A673 (cell line): ENCODE measurements around the gene UFSP1. TPM values are rescaled to one million over a fixed set of nuclear protein-coding genes. Genes with fewer than 3 reads are reported as not detected.
"Not testable (repeated sequence)": the region's sequence is repeated elsewhere in the genome, so short reads cannot be mapped to it uniquely, and the experiment has no call there.

ENCODE experiments used
- Bru-seq: library from RNA; stranded (reverse); fragments of 400-500 nt; gene quantifications from one replicate; lab custom pipeline; 2021; lab: Mats Ljungman, UMichigan
- BruChase-seq, 2 experiments: library from RNA; stranded (reverse); fragments of 400-500 nt; gene quantifications; one replicate each; lab custom pipeline; 2021; lab: Mats Ljungman, UMichigan
- BruUV-seq: library from RNA; stranded (reverse); fragments of 400-500 nt; replicated peaks from 2 replicates; lab custom pipeline; 2021; lab: Mats Ljungman, UMichigan
- CTCF ChIA-PET: fragments of 300-600 bp; sonication (Branson Sonifier 250); formaldehyde crosslinking; loops from one replicate; lab custom pipeline; 2022; ENCODE audit warnings: antibody characterized with exemption; lab: Charles Lee
- POLR2A ChIA-PET: fragments of 300-600 bp; sonication (Branson Sonifier 250); formaldehyde crosslinking; loops from one replicate; lab custom pipeline; 2022; ENCODE audit warnings: antibody characterized with exemption; ENCODE audit not compliant: low non-redundant PET; lab: Charles Lee
- DNase-seq: peaks from one replicate; pipeline ENCODE4 v3.0.0-alpha.2; 2015; ENCODE audit warnings: low spot score
- H3K27ac ChIP-seq: fragments of 200-600 bp; sonication (generic); 2 replicates; pipeline ENCODE4 v1.5.1; 2016; ENCODE audit warnings: mixed run types, low read depth, mild to moderate bottlenecking, mixed read lengths, antibody characterized with exemption, low read length; ENCODE audit not compliant: poor library complexity, severe bottlenecking
- H3K27me3 ChIP-seq: fragments of 200-600 bp; sonication (generic); replicated peaks from 2 replicates; pipeline ENCODE4 v1.6.1; 2017; ENCODE audit warnings: mixed run types, low read depth, mild to moderate bottlenecking, mixed read lengths, antibody characterized with exemption, low read length; ENCODE audit not compliant: insufficient read depth, poor library complexity
- H3K36me3 ChIP-seq: fragments of 200-600 bp; sonication (generic); 2 replicates; pipeline ENCODE4 v1.6.1; 2016; ENCODE audit warnings: mixed run types, mild to moderate bottlenecking, mixed read lengths, antibody characterized with exemption, low read length; ENCODE audit not compliant: insufficient read depth, poor library complexity, severe bottlenecking
- H3K4me1 ChIP-seq: fragments of 200-600 bp; sonication (generic); 2 replicates; pipeline ENCODE4 v1.6.1; 2017; ENCODE audit warnings: mixed run types, mild to moderate bottlenecking, mixed read lengths, antibody characterized with exemption, low read length; ENCODE audit not compliant: insufficient read depth, poor library complexity, severe bottlenecking
- H3K4me3 ChIP-seq: fragments of 200-600 bp; sonication (generic); 2 replicates; pipeline ENCODE4 v1.5.1; 2016; ENCODE audit warnings: low read depth, mixed run types, mild to moderate bottlenecking, mixed read lengths, low read length; ENCODE audit not compliant: poor library complexity, severe bottlenecking
- H3K9me3 ChIP-seq: fragments of 200-600 bp; sonication (generic); 2 replicates; pipeline ENCODE4 v1.6.1; 2016; ENCODE audit warnings: mixed run types, low read depth, mild to moderate bottlenecking, mixed read lengths, antibody characterized with exemption, low read length; ENCODE audit not compliant: poor library complexity, severe bottlenecking
- CTCF ChIP-seq: fragments of 300-800, 200-600 bp; sonication (generic); conservative IDR thresholded peaks from 2 replicates; pipeline ENCODE4 v1.5.1; 2017; ENCODE audit warnings: low read depth, mild to moderate bottlenecking, antibody characterized with exemption, low read length, moderate library complexity, mixed read lengths
- EZH2 ChIP-seq: fragments of 200-600 bp; sonication (generic); IDR thresholded peaks from 2 replicates; pipeline ENCODE4 v1.6.1; 2017; ENCODE audit warnings: borderline replicate concordance, low read depth, mild to moderate bottlenecking, mixed read lengths, antibody characterized with exemption, low read length; ENCODE audit not compliant: poor library complexity, severe bottlenecking
- intact Hi-C: fragments of 100-400 bp; cut with micrococcal nuclease; formaldehyde crosslinking; loops from one replicate; pipeline ENCODE4 v1.10.0; 2022; ENCODE audit not compliant: unreplicated experiment
- long read RNA-seq: library from polyadenylated mRNA; stranded (forward); transcript quantifications from one replicate; pipeline ENCODE4 v2.0.0, GENCODE V29; 2022
- total RNA-seq: library from RNA; stranded (reverse); gene quantifications from 2 replicates; pipeline ENCODE4 v1.2.3, GENCODE V29; 2021

Gene UFSP1
- total RNA-seq, result 4.7 and 5.0 TPM in 2 replicates
- percentile 49 among the genes with signal in this experiment for Bru-seq, nascent RNA
- percentile 41 among the genes with signal in this experiment for BruChase-seq, experiment 1, labeled RNA remaining after a 2-hour chase
- BruChase-seq, experiment 2, labeled RNA remaining after a 6-hour chase, result percentile 40 among the genes with signal in this experiment
- long read RNA-seq, partial matches to known transcripts, result 0 of 3 reads
- long read RNA-seq, other reads (novel, unspliced or antisense), result 0 of 3 reads

DNA sequence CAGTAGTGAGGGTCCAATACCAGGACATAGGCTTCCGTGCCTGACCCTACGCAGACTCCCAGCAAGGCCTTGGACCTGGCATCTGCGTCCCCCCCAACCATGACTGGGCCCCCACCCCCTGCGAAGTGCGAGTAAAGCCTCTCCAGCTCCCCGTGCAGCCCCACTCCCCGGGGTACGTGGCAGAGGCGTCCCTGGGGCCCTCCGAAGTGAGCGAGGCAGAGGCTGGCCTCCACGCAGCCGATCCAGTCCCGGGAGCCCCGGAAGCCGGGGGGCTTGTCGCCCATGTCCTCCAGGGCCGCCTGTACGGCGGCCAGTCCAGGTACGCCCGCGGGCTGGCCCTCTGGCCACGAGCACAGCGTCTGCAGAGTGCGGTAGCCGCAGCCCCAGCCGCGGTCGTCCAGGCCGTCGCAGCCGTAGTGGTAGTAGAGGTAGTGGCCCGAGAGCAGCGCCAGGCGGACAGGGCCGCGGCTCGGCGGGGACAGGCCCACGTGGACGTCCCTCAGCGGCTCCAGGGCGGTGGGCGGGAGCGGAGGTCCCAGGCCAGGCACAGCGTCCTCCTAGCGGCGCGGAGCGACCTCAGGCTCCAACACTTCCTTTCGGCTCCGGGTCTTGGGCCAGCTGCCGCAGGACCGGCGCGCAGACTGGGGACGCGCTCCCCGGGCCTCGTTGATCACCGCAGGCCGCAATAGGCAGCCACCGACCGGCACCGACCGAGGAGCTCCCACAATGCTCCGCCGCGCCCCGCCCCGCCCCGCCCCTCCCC lies at the start of gene UFSP1:
Gene UFSP1 (minus strand): TSS at position 728 of the 763 bp plus-strand sequence. CDS start 444 bp downstream, at position 284.
- peak; percentile 28 for DNase-seq
- TF ChIP-seq EZH2 (no peak), CTCF (no peak)
- CTCF ChIA-PET, result interaction anchor here (0.5 to 1.6 kb wide), 5 partner anchors 14 to 188 kb away, joined by 3 to 11 read pairs (median 9); partner anchors contain the start of gene SRRT
- intact Hi-C loops, result no loop called here
- peak within 1 kb of the TSS; percentile 77 for H3K27ac ChIP-seq
- H3K9me3 ChIP-seq, result no peaks in the 10 kb centered on the region
- peaks cover 24% of the 10 kb centered on the region for H3K4me1 ChIP-seq
- no peaks in the 10 kb centered on the region for H3K27me3 ChIP-seq
- peak within 1 kb of the TSS; percentile 56 for H3K4me3 ChIP-seq
- H3K36me3 ChIP-seq, result peaks cover 46% of the 10 kb centered on the region
- BruUV-seq, result no TSS peak
- POLR2A ChIA-PET, result interaction anchor here (0.6 kb wide), 1 partner anchor 197 kb away, joined by 7 read pairs; no protein-coding TSS in a partner anchor

- CTCF ChIA-PET, H3K4me1 ChIP-seq, H3K27ac ChIP-seq, H3K4me3 ChIP-seq, DNase-seq, H3K9me3 ChIP-seq, H3K27me3 ChIP-seq, intact Hi-C loops, H3K36me3 ChIP-seq, BruUV-seq, POLR2A ChIA-PET: not testable (repeated sequence)
These were observed 46.7 kb upstream of the UFSP1 start for GRCh38 chr7:100936167-100936566.

DNA sequence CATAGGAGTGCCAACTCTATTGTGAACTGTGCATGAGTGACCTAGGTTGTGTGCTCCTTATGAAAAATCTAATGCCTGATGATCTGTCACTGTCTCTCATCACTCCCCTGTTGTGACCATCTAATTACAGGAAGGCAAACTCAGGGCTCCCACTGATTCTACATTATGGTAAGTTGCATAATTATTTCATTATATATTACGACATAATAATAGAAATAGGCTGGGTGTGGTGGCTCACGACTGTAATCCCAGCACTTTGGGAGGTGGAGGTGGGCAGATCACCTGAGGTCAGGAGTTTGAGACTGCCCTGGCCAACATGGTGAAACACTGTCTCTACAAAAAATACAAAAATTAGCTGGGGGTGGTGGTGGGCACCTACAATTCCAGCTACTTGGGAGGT lies 45.9 kb upstream of the UFSP1 start:
- intact Hi-C loops, H3K4me1 ChIP-seq, H3K9me3 ChIP-seq, H3K4me3 ChIP-seq, H3K27ac ChIP-seq, H3K36me3 ChIP-seq, BruUV-seq, CTCF ChIA-PET, H3K27me3 ChIP-seq, DNase-seq, POLR2A ChIA-PET: not testable (repeated sequence)

DNA sequence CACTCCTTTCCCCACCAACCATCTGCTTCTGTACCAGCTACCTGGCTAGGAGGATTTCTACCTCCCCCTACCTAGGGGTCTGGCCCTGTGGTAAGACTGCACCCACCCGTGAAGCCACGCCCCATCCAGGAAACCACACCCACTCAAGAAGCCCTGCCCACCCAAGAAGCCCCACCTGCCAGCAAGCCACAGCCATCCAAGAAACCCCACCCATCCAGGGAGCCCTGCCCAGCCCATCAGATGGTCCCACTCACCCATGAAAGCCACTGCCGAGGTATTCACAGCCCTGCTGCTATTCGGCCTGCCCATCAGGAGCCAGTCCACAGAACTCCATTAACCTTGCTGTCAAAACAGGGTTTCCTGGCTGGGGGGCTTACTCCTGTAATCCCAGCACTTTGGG lies 44.2 kb upstream of the UFSP1 start:
- H3K36me3 ChIP-seq, result no peaks in the 10 kb centered on the region
- H3K4me1 ChIP-seq, result no peaks in the 10 kb centered on the region
- CTCF ChIA-PET, result no interaction called here
- H3K4me3 ChIP-seq, result no peak overlapping the region
- no peak for TF ChIP-seq CTCF
- TF ChIP-seq EZH2, result no peak
- intact Hi-C loops, result no loop called here
- no TSS peak for BruUV-seq
- no peaks in the 10 kb centered on the region for H3K27me3 ChIP-seq
- DNase-seq, result no peak
- POLR2A ChIA-PET, result no interaction called here
- no peaks in the 10 kb centered on the region for H3K9me3 ChIP-seq
- no peak overlapping the region for H3K27ac ChIP-seq
